Fibroblast of mammary gland (primary cell): Measurements from ENCODE around the gene ARF1.

Experiments
- DNase-seq: peaks from one replicate; pipeline ENCODE4 v3.0.0-alpha.2; 2010; ENCODE audit warnings: low read depth
- H3K4me3 ChIP-seq: 2 replicates; pipeline ENCODE4 v1.5.1; 2011; ENCODE audit warnings: low read depth, mild to moderate bottlenecking, low read length, moderate library complexity; ENCODE audit not compliant: control insufficient read depth
- TF ChIP-seq, protein P1 (sequence below): conservative IDR thresholded peaks from 2 replicates; pipeline ENCODE4 v1.5.1; 2011; ENCODE audit warnings: low read depth, low read length, inconsistent platforms; ENCODE audit not compliant: control insufficient read depth, insufficient read depth

ARF1 gene

DNA sequence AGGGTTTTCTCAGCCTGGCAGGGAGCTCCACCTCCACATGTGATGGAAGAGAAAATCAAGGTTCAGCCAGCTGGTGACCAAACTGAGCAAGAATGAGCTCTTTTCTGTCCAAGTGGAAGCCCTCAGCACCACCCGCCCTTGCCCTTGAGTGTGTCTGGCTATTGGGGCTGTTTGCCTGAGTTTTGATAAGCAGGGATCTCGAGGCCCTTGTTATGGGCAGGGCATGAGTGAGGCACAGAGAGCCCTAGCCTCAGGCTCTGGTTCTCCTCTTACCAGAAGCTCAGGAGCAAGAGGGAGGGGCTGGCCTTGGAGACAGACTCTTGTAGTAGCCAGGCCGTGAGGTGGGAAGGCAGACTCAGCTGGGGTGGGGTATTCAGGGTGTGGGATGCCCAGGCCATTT is 37.5 kb upstream of the ARF1 start:
- H3K4me3 ChIP-seq, result no peak overlapping the region
- TF ChIP-seq, protein P1, sequence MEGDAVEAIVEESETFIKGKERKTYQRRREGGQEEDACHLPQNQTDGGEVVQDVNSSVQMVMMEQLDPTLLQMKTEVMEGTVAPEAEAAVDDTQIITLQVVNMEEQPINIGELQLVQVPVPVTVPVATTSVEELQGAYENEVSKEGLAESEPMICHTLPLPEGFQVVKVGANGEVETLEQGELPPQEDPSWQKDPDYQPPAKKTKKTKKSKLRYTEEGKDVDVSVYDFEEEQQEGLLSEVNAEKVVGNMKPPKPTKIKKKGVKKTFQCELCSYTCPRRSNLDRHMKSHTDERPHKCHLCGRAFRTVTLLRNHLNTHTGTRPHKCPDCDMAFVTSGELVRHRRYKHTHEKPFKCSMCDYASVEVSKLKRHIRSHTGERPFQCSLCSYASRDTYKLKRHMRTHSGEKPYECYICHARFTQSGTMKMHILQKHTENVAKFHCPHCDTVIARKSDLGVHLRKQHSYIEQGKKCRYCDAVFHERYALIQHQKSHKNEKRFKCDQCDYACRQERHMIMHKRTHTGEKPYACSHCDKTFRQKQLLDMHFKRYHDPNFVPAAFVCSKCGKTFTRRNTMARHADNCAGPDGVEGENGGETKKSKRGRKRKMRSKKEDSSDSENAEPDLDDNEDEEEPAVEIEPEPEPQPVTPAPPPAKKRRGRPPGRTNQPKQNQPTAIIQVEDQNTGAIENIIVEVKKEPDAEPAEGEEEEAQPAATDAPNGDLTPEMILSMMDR, result no peak
- no peak for DNase-seq

DNA sequence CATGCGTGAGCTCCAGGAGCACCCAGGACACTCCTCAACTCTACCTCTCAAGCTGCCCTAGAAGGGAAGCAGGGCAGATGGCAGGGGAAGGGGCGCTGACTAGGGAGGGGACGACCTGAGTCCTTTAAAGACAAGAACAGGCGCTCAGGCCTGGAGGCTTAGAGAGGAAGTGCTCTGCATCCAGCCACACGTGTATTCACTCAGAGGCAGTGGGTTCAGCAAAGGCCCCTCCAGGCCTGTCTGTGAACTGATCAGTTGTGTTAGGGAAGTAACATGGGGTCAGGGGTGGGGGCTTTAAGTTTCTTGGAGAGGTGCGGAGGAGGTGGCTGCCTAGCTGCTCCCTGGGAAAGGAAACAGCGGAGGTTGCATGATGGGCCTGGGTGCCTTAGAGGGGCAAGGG is 37.1 kb upstream of the ARF1 start:
- DNase-seq, result no peak
- no peak overlapping the region for H3K4me3 ChIP-seq
- TF ChIP-seq, protein P1, result no peak

DNA sequence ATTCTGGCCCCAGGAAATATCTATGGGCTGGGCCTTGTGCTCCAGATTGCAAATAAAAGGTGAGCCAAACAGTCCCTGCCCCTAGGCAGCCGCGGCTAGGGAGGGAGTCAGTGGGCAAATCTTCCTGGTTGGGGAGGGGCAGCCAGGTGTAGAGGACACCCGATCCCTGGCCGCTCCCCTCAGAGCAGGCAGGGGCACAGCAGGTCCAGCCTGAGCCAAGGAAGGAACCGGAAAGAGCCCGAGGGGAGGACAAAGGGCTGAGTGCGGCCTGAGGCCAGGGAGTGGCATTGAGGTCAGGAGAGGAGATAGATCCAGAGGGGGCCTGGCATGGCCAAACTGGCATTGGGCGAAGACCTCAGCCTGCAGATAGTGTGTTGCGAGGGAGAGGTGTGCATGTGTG is 36.6 kb upstream of the ARF1 start:
- TF ChIP-seq, protein P1, result no peak
- H3K4me3 ChIP-seq, result no peak overlapping the region
- DNase-seq, result no peak

DNA sequence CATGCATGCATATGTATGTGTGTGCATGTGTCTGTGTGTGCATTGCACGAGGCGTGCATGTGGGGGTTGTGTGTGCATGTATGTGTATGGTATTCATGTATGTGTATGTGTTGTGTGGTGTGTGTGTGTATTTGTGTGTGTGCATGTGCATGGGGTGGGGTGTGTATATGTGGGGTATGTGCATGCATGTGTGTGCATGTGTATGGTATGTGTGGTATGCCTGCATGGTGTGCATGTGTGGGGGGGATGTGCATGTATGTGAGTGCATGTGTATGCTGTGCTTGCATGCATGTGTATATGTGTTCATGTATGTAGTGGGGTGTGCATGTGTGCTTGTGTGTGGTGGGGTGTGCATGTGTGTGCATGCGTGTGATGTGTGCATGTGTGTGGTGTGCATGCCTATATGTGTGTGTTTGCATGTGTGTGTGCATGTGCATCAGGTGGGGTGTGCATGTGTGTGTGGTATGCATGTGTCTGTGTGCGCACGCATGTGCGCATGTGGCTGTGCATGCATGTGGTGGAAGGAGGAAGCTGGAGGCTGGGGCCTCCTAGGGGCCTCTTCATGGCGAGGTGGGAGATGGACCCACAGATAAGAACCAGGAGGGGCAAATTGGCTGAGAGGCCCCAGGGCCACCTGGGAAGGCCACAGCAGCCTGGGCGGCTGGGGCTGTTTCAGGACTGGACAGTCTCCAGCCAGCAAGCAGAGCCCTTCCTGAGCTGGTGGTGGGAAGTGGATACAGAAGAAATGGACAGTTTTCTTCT is 35.9 kb upstream of the ARF1 start:
- TF ChIP-seq, protein P1, result no peak
- H3K4me3 ChIP-seq, result no peak overlapping the region
- no peak for DNase-seq

DNA sequence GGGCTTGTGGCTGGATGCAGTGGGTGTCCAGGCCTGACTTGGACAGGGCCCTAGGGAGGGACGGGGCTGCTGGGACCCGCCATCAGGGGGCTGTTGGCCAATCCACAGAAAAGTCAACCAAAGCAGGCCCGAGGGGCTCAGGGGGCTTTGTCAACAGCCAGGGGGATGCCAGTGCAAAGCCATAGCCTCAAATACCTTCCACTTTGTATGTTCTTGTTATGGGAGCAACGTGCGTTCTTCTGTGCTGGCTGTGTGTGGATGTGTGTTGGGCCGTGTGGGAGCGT is 35.4 kb upstream of the ARF1 start:
- no peak overlapping the region for H3K4me3 ChIP-seq
- TF ChIP-seq, protein P1, result no peak
- no peak for DNase-seq

DNA sequence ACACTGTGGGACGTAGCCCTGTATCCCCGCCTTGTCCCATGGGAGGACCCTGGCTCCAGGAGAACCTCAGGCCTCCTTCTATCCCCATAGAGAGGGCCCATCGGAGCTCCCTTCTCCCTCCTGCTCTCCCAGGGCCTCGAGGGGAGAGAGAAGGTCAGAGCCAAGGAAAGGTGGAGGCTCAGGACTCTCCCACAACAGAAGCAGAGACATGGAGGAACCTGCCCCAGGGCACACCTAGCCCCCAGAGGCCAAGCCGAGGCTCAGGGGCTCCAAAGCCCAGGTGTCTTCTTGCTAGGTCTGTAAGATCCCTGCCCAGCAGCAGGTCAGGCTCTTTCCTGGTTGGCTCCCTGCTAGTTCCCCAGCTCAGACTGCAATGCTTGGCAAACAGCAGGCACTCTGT is 34.4 kb upstream of the ARF1 start:
- TF ChIP-seq, protein P1, result no peak
- DNase-seq, result no peak
- no peak overlapping the region for H3K4me3 ChIP-seq
